G401 (cell line): ENCODE data around the gene MAB21L3. TPM values are rescaled to one million over a fixed set of nuclear protein-coding genes. Genes with fewer than 3 reads are reported as not detected.

Experiments used
- DNase-seq: peaks from one replicate; pipeline ENCODE4 v3.0.0-alpha.2; 2015; ENCODE audit warnings: low spot score
- in situ Hi-C: cut with HindIII; loops from 2 replicates; pipeline ENCODE4 v1.10.0; 2016; ENCODE audit warnings: low sequenced_read_pairs, mixed read lengths
- total RNA-seq: library from RNA; depleted of rRNA; stranded (reverse); fragments of >200 nt; shearing (Covaris generic); gene quantifications from 2 replicates; pipeline ENCODE4 v1.2.3, GENCODE V29; 2014; rRNA removed

Gene MAB21L3
- total RNA-seq, result not detected in 2 replicates

DNA sequence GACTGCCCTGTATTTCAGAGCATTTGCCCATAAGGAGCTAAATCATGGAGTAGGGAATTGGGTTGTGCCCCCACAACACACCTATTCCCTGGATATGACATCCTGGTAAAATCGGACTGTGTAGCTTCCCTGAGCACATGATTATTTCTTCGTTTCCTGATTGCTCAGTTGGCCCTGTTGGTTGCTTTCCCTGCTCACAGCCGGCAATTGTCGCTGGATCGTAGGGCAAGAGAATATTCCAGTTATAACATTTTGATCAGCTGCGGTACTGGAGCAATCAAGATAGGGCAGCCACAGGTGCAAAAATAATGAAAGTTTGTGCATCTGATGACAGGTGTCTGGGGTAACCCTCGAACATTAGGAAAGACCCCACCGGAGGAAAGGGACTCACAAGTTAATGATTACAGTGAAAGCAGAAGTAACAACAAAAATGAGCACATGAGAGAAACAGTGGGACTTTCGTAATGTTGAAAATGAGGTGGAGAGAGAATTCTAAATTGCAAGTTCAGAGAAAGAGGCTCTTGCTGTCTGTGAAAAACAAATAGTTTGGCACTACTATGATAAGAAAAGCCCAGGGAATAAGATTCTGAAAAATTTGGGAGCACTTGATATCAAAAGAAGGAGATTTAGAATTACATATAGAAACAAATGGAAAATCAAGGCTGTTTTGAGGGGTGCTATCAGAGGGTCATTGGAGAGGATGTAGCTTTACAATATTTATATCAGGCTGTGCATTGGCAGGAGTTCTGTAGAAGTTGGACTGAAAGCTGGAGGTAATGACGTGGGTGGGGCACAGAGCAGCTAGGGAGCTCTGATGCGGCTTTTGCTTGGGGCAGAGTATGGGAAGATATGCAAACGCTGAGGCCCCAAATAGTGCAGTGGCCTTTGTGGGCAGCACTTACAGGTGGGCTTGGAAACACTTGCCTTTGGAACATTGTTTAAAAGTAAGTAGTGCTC, at the start of gene MAB21L3:
TSS of gene MAB21L3 (plus strand) at position 833 of the 957 bp plus-strand sequence. CDS start 1,217 bp downstream, outside the sequence.
- in situ Hi-C loops, result no loop called here
- no peak for DNase-seq

DNA sequence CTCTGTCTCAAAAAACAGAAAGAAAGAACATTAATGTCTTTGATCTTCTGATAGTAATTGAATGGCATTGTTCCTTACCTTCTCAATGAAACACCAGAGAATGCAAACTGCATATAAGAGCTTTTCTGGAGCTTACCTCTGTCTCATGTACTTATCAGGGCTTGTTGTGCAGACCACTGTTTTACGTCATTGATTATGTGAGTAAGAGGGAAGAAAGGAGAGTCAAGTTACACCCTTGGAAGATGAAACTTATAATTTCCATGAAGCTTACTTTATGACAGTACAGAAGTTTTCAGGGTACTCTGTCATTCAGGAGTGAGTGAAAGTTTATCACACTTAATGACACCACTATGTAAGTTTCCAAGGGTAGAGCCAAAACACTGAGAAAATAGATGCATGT, 49.0 kb upstream of the MAB21L3 start:
- DNase-seq, result no peak
- in situ Hi-C loops, result no loop called here

DNA sequence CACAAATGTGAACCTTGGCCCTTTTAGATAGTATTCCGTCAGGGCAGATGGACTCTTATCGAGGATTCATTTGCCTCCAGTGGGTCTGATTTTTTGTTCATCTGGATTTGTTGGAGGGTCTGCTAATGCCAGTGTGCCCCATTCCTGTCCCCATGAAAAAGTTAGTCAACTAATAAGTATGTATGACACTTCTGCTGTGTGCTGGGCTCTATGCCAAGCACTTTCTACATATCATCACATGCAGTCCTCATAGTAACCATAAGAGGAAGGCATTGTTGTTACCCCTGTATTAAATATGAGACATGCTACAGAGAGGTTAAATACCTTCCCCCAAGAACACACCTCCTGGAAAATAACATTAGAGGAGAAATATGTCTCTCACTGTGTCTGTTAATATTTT, 46.6 kb upstream of the MAB21L3 start:
- no peak for DNase-seq
- in situ Hi-C loops, result no loop called here

DNA sequence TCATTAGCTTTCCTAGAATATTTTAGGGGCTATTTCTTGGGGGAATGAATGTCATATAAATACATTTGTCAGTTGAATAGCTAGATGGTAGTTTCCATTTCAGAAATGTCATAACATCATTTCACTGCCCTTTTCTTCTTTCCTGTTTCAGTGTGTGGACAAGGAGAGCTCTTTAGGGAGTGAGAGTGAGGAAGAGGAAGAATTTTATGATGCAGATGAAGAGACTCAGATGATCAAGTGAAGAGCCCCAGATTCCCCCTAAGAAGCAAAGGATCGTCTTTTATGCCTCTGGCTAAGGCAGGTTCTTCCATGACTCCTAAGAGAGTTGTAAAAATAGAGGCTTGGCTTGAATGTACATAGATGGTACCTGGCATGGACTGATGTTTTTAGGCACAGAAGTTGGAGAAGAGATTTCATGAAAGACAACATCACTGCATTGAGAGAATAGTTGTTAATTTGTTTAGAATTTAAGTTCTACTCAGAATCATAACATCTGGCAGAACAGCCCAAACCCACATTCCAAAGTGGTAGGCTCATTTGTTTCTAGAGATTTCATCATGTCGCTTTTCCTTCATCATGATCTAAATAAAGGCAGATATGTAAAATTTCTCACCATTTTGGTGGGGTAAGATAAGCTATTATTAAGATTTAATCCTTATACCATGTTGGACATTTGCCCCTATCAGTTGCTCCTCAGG, 44.2 kb upstream of the MAB21L3 start:
- in situ Hi-C loops, result no loop called here
- DNase-seq, result no peak

DNA sequence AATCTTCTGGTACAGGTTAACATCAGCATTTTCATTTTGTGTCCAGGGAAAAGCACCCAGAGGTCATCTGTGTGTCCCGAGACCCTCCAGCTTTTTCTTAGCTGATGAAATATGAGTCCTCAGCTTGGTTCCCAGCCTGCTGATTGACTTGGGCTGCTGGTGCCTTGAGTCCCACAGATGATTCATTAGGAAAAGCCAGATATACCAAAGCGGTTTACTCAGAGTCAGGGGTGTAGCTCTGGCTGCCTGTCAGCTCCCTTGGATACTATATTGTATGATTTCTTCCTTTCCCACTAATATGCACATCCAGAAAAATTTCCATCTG, 43.7 kb upstream of the MAB21L3 start:
- no peak for DNase-seq
- in situ Hi-C loops, result no loop called here

DNA sequence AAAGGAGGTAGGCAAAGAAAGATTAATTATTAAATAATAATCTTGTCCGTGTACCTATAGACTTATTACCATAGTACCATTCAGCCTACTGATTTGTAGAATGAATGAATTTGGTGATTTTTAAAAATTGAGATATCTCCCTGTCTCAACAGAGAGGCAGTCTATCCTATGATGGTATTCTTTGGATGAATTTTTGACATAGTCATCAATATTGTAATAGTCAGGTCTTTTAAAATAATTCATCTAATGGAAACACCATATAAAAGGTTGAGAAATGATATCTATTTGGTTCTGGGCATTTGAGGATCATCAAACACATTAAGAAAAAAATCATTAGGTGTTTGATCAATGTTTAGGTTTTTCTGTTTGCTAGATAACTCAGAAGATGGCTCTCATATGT, 35.6 kb upstream of the MAB21L3 start:
- in situ Hi-C loops, result no loop called here
- no peak for DNase-seq

DNA sequence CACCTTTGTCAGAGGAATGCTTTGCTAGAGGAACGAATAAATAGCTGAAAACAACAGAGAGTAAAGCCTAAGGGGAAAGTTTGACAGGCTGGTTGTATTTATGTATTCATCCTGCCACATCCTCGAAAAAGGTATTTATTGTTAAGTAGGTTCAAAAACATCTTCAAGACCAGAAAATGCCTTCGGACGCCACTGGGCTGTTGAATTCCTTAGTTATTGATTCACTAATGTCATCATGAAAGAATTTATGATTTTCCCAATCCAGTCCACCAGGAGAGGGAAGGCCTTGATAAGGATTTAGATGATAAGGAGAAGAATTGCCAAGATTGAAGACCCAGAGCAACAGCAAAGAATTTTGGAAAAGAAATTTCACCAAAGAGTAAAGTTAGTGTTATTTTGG, 35.2 kb upstream of the MAB21L3 start:
- DNase-seq, result no peak
- in situ Hi-C loops, result no loop called here

DNA sequence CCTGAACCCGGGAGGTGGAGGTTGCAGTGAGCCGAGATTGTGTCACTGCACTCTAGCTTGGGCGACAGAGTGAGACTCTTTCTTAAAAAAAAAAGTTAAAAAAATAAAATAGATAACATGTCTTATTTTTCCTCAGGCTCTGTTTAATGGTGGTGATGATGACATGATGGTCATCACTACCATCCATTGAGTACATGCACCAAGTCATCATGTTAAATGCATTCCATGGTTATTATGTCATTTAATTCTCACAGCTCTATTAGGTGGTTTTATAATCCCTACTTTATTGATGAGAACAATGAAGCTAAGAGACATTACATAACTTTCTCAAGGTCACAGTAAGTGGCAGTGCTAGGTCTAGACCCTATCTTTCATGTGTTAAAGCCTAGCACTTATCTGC, 34.4 kb upstream of the MAB21L3 start:
- in situ Hi-C loops, result no loop called here
- DNase-seq, result no peak

DNA sequence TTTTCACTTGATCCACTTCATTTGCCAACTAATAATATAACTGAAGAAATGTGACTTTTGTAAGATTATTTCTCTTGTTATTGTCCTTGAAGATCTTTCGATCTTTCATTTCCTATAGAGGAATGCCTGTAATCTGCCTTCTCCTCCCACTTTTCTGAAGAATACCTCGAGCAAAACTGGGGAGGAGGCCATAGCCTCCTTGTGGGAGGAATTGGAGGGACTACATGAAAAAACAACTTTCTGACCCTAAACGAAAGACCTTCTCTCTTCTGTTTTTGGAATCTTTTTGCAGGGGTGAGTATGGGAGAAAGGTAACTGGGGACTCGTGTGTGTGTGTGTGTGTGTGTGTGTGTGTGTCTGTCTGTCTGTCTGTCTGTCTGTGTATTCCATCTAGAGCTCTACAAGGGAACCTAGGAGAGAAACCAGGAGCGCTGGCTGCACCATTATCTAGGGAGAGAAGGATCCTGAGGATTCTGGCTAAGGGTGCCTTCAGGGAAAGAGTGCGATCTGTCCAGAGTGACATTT, 32.4 kb upstream of the MAB21L3 start:
- no peak for DNase-seq
- in situ Hi-C loops, result no loop called here

DNA sequence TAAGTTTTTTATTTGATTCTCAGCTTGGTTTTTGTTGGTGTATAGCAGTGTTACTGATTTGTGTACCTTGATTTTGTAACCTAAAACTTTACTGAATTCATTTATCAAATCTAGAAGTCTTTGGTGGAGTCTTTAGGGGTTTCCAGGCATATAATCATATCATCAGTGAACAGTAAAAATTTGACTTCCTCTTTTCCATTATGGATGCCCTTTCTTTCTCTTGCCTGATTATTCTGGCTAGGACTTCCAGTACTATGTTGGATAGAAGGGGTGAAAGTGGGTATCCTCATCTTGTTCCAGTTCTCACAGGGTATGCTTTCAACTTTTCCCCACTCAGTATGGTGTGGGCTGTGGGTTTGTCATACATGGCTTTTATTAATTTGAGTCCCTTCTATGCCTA, 23.6 kb upstream of the MAB21L3 start:
- in situ Hi-C loops, result no loop called here
- no peak for DNase-seq

DNA sequence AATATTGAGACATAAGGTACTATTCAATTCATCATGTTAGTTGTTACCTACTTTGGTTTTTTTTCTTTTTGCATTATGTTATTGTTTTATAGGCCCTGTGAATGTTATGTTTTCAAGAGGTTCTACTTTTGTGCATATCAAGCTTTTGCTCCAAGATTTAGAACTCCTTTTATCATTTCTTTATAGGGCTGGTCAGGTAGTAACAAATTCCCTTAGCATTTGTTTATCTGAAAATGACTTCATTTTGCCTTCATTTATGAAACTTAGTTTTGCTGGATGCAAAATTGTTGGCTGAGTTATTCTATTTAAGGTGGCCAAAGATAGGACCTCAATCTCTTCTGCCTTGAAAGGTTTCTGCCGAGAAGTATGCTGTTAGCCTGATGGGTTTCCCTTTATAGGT, 21.3 kb upstream of the MAB21L3 start:
- in situ Hi-C loops, result no loop called here
- DNase-seq, result no peak

DNA sequence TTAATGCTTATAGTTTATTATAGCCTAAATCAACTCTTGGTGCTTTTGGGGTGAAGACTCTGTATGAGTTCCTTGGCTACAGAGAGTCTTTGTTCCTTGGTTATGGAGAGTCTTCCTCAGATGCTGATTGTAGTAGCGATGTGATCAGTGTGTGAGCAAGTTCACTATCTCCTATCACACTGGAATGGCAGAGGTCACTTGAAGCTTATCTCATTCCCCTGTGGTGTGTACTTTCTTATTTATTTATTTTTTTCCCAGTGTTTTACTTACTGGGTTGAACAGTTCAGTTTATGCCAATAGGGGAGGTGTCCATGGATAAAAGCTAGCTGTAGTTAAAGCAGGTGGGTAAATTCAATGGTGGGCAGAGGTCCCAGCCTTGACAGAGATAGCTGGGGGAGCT, 20.1 kb upstream of the MAB21L3 start:
- in situ Hi-C loops, result no loop called here
- DNase-seq, result no peak

DNA sequence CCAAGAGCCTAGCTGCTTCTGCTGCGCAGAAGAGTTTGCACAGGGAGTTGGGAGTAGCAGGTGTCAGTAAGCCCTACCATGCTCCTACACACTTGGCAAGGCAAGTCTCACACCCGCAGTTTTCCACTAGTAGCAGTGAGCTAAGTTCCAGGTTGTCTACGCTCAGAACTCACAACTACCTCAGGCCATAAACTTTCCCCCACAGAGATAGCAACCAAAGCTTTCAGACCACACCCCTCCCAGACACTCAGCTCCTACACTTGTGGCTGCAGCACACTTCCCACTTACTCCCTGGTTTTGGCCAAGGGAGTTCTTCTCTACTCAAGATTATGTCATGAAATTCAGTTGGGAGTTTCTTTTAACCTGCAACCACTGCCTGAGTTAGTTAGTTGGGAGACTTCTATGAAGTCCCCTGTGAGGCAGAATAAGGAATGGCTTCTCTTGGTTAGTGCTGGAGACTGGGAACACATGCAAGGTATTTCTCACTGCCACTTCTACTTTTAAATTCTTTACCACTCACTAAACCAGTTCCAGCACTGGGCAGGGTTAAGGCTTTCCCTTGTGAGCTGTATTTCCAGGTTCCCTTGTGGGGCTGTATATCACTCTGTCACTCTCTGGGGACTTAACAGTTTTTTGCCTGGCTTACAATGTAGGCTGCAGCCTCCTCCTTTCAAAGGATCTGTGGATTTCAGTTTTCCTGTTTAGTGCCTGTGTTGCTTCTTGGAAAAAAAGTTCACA, 18.3 kb upstream of the MAB21L3 start:
- in situ Hi-C loops, result no loop called here
- DNase-seq, result no peak

DNA sequence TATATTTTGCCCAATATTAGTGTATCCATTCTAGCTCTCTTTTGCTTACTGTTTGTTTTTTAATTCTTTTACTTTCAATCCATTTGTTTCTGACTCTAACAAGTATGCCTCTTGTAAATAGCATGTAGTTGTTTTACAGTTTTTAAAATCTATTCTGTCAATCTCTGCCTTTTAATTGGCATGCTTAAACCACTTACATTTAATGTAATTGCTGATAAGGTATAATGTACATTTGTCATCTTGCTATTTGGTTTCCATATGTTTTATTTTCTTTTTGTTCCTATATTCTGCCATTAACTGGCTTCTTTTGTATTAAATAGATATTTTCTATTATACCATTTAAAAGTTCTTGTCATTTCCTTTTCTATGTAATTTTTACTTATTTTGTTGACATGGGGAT, 16.2 kb upstream of the MAB21L3 start:
- DNase-seq, result no peak

DNA sequence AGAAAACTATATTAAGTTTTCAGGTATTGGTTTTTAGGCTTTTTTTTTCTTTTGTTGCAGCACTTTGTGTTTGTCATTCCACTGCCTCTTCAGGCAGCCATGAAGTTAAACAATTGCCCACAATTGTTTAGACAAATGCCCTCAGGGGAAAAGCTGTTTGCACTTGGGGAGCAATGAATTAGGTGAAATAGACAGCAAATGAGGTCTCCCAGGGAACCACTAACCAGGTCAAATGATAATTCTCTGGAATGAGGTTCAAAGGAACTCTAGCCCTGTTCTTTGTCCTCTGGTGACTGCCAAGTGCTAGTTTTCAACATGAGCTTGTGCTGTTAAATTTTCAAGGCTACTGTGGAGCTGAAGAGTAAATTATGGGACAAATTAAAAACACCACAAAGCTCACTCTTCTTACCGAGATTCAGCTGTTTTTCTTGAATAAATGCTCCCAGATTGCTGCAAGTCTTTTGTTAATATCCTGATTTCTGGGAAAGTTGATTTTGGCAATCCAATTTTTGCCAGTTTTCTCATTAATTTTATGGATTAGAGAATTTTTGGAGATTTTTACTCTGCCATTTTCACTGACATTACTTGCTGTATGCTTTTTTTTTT, 15.1 kb upstream of the MAB21L3 start:
- DNase-seq, result no peak

More for the DNA sequence above, 16.2 kb upstream of the MAB21L3 start:
- in situ Hi-C loops, result no loop called here

DNA sequence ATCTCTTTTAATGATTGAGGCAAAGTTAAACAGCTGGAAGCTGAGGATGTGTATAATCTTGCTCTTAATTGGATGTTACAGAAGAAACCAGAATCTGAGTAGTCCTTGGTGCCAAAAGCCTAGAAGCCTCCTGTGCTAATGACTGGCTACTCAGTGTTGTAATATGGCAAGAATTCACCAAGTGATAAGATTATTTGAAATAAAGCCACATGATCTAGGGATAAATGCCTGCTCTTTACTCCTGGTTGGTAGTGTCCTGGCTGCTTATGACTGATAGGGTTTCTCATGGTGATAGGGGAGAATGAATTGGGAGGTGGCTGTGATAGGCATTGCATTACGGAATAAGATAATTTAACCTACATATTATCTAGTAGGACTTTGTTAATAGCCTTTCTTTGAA, 13.6 kb upstream of the MAB21L3 start:
- in situ Hi-C loops, result no loop called here
- no peak for DNase-seq

More for the DNA sequence above, 15.1 kb upstream of the MAB21L3 start:
- in situ Hi-C loops, result no loop called here

DNA sequence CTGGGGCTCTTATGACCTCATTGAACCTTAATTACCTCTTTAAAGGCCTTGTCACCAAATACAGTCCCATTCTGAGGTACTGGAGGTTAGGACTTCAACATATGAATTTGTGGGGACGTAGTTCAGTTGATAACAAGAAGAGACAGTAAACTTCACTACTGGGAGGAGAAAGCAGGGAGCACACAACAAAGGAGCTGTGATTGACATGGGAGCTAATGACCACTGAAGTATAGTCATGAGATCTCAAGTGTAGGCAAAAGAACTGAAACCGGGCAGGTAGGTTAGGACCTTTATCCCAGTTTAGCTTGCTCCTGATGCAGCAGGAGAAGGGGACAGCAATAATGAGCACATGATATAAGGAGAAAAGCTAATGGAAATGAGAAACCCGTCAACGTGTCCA, 11.8 kb upstream of the MAB21L3 start:
- DNase-seq, result no peak
- in situ Hi-C loops, result no loop called here

DNA sequence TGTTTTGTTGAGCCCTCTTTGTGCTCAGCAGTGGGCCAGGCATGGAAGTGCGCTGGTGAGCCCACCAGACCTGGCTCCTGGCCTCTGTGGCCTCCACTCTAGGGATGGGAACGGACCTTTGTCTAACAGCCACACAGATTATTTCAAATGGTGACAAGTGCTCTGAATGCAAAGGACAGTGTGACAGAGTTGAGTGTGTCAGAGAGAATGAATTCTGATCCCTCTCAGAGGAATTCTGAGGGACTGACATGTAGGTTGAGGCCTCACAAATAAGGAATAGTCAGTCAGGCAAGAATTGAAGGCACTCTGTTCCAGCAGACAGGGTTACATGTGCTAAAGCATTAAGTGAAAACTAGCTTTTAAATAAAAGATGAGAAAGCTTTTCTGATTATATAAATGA, 11.3 kb upstream of the MAB21L3 start:
- DNase-seq, result no peak
- in situ Hi-C loops, result no loop called here

DNA sequence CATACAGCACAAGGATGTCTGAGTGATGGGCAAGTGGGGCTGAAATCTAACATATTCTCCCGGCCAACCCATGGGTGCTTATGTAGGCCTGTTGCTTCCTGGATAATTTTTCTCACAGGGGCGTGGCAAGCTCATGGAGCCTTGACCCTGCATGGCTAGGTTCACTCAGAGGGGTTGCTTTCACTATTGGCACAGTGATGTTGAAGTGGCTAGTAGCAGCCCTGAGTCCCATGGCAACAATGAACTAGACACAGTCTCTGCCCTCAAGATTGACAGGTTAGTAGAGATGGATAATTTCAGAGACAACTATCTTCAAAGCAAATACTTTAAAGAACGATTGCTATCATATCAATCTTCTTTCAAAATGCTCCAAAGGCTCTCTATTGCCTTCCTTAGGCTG, 6.5 kb upstream of the MAB21L3 start:
- no peak for DNase-seq
- in situ Hi-C loops, result no loop called here
